Dedifferentiated amniotic fluid mesenchymal stem cell (primary cell): ENCODE data around the gene VPS37C.

Experiments used
- DNase-seq: peaks from one replicate; pipeline ENCODE4 v3.0.0-alpha.2; 2016; ENCODE audit errors: extremely low spot score

The VPS37C gene

DNA sequence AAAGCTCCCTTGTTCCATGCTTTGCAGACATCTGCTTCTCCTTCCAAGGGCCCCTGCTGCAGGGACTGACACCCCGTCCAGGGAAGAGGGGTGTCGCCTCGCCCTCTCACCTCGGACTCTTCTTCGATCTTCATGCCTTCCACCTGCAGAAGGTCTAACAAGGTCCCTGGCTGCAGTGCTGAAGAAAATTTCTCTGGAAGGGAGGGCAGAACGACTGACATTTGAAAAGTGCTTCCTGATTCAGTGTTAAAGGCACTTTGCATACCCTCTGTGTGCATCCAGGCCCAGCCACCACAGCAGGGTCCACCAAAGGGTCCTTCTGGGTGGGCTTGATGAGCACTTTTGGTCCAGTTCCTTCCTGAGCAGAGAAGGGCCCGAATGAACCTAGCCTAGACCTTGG is 28.1 kb downstream of the VPS37C start:
- DNase-seq = no peak

DNA sequence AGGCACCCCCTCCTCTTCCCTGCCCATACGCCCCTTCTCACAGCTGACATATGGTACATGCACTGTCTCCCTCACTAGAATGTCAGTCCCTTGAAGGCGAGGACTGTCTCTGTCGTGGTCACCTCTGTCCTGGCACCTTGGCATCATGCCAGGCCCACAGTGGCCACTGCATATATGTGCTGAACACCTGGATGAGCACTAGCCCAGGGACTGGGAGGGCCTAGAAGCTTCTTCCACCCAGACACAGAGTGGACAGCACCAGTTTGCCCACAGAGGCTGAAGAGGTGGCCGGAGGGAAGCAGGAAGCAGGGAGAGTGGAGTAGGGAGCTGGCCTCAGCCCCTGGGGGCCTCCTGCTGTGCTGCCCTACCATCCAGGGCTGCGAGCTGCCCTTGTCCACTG is 28.6 kb downstream of the VPS37C start:
- DNase-seq = no peak

DNA sequence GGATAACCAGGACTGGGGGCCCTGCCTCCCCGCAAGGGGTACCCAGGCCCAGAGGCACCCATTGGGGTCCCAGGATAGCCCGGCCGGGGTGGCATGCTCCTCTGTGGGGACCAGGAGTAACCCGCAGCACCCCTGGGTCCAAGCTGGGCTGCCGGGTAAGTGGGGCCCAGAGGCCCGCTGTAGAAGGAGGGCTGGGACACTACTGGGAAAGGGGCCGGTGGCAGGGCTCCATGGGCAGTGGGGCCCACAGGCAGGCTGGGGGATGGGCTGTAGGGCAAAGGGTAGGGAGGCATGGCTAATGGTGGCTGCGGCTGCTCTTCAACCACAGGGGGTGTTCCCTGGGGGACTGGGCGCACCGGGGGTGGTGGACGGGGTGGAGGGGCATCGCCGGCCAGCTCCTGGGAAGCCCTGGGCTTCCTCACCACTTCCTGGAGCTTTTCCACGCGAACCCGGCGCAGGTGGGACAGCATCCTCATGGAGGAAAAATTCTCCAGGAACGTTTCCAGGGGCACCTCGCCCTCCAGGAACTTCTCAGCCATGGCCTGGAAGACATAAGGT is 29.1 kb downstream of the VPS37C start:
- no peak for DNase-seq

DNA sequence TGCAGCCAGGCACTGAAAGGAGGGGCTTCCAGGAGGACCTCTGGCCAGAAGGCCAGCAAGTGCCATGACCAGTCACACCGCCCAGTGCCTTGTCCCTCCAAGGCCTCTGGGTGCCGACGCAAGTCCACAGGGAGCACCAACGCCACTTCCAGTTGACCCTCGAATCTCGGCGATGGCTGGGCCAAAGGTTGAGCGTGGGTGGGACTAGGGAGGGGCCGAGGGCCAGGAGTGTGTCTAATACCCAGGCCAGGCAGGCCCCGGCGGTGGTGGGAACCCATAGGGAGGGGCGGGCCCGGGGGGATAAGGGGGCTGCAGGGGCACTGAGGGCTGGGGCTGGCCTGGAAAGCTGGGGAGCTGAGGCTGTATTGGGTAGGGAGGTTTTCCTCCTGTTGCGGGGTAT is 29.6 kb downstream of the VPS37C start:
- DNase-seq = no peak

DNA sequence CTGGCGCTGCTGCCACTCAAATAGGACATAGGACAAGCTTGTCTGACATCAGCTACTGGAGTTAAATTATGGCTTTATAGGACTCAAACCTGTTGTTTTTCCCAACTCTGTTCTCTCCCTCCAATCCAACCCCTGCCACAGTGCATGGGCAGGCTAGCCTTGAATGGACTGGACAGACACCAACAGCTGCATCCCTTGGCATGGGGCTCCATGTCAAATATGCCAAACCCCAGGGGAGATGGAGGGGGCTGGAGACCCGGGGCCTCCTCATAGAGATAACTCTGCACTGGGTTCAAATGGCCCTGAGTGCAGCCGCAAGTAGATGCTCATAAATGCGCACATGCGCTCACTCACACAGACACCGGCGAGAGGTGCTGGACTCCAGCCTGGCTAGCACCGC is 30.0 kb downstream of the VPS37C start:
- DNase-seq = no peak

DNA sequence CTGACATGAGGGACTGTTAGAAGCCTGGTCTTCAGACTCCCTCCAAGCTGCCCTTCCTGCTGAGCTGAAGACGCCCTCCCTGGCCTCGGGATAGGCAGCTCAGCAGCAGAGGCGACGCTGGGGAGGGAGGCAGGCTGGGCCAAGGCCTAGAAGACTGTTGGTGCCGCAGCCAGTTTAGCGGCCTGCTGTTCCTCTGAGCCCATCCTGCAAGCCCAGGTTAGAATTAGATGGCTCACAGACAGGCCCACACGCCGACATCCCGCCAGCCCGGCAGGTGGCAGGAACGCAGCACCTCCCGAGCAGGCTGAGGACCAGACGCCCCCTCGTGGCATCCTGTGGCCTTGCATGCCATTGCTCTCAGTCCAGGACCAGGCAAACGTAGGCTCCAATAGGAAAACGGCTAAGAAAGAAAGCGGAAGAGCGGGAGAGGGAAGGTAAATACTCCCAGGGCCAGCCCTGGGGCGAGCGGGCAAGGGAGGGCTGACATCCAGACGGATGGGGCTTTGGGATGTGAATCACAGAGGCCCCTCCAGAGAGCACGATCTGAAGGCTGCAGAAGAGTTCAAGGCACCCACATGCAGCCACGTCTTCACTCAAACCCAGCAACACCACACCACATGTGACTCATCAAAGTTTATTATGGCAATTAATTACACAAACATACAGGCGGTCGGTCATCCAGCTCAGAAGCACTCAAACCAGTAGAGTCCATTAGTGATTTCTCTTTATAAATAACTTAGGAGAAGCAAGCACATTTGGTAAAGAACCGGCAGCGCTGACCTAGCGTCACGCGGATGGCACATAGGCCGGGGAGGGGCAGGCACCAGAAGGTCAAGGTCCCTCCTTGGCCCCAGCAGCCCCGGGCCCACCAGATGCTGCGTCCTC is 31.3 kb downstream of the VPS37C start:
- peak; percentile 72 for DNase-seq

DNA sequence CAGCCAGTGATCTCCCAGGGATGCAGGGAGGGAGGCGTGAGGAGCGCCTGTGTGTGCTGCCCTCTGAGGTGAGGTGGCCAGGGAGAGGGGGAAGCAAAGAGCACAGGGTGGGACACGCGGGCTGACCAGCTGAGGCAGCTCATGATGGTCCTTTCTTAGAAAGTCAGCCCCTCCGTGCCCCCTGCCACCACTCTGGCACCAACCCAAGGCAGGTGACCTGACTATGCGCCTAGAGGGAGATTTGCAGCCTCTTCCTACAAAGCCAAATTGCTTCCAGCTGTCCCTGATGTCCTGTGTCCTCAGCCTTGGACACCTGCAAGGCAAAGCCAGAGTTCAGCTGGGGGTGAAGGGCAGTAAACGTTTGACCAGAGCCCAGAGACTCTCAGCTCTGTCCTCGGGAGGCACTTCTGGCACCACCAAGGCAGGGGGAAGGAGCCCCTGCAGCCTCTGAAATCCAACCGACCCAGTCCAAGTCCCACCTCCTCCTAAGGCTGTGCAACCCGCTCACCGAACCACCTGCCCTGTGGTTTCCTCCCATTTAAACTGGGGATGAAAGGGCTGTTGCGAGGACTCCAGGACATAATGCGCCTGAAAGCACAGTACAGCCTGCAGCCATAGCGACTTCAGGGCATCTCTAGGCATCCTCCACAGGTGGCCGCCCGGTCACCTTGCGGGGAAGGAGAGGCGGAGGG is 32.1 kb downstream of the VPS37C start:
- no peak for DNase-seq

DNA sequence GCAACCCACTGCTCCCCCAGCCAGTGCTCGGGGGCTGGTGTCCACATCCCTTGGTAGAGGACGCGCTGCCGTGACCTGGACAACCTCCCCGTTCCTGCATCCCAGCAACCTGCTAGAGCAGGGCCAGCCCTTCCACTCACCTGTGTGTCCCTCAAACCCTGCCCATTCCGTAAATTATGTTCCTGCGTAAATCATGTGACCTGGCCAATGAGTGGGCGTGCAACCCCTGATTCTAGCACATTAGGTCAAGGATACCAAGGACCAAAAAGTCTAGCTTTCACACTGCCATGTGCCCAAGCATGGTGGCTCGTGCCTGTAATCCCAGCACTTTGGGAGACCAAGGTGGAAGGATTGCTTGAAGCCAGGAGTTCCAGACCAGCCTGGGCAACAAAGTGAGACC is 33.2 kb downstream of the VPS37C start:
- DNase-seq = no peak

DNA sequence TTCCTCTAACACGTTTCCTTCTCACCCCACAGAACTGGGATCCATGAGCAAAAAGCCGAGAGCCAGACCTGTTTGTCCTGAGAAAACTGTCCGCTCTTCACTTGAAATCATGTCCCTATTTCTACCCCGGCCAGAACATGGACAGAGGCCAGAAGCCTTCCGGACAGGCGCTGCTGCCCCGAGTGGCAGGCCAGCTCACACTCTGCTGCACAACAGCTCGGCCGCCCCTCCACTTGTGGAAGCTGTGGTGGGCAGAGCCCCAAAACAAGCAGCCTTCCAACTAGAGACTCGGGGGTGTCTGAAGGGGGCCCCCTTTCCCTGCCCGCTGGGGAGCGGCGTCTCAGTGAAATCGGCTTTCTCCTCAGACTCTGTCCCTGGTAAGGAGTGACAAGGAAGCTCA is 35.0 kb downstream of the VPS37C start:
- DNase-seq = no peak

DNA sequence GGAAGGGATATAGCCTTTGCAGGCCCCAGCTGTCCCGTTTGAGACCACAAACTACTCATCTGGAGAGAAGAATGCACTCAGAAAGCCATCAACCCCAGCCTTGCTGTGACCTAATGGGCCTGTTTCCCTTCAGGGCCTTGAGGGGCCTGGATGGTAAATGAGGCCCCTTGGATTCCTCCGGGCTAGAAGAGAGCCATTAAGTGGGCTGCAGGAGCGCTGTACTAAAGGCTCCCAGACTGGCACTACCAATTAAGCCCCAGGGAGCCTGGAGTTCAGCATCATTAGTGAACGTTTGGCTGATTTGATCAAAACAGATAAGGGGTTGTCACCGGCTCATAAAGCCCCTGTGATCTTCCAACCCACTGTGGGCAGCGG is 35.9 kb downstream of the VPS37C start:
- no peak for DNase-seq

DNA sequence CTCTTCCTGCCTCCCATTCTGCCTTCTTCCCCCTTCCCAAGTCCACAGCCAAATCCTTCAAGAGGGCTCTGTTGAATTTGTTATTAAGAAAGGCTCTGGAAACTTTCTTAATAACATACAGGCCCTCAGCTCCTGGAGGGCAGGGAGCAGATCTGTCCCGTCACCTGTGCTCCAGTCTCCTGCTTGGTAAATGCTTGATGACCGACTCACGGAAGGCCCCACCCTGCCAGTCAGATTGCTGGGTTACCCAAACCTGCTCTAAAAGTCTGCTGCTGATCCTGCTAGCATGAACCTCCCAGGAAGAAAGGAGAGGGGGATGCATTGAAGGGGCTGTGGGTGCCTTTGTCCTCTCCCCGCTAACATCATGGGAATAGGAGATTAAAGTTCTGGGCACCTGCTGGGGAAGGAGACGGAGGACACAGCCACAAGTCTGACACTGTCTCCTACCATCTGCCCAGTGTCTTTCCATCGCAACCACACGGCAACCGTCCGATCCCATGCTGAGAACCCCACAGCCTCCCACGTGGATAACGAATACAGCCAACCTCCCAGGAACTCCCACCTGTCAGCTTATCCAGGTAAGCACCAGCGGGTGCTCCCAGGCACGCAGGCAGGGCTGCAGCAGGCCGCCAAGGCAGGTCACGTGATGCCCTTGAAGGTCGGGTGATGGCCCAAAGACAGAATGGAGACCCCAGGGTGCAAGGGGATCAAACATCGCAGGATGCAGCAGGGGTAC is 36.5 kb downstream of the VPS37C start:
- DNase-seq = no peak

DNA sequence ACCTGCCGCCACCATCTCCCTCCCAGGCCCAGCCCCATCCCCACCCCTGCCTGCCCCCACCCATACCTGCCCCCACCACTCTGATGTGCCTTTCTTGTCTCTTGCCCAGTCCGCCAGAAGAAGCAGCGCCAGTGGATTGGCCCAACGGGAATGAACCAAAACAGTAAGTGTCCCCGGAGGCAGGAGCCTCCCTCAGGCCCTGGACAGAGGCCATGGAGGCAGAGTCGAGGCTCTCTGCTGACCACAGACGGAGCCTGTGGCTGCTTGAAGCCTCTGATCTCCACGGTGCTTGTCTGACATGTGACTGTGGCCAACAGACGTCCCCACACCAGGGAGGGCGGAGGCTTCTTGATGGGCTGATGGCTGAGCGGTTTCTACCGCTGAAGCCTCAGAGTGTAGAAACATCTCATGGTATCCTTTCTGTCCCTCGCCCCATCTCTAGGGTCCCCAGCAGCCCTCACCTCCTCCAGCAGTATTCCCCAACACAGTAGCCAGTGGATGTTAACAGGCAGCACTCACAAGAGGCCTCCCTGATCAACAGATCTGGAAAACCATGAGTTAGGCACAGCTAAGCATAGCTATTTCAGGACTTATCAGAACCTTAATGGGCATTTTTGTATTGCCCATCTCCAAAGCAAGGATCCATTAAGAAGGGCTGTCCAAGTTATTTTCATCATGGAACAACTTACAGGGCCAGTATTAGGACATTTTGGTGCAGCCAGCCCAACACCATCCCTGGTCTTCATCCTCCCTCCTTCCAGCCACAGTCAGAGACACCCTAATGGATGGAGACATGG is 37.3 kb downstream of the VPS37C start:
- DNase-seq = no peak

DNA sequence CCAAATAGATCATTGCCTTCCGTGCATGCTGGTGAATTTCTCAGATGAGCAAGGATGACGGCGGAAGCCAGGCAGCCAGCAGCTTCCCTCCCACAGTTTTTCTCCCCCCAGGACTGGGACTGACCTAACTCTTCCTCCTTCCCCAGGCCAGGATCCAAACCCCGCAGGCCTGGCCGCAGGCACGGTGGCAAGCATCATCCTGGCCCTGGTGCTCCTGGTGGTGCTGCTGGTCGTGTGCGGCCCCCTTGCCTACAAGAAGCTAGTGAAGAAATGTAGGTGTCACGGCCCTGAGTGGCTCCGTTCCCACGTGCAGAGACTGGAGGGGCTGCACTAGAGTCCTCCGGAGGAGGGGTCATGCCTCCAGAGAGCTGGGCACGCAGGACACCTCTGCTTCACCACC is 38.5 kb downstream of the VPS37C start:
- no peak for DNase-seq

DNA sequence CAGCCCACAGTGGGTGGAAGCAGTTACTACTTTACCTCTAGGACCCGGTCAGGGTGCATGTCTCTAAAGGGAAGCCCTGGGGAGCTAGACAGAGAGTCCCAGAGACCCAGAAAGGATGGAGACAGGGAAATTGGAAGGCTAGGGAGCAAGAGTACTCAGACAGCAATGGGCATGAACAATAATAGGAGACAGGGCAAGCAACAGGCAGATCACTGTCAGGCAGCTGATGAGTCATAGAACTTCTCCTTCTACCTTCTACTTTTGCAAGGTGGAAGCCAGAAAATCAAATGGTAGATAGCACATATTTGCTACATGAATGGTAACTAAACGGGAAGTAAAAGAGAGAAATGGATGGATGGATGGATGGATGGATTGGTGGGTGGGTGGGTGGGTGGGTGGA is 39.3 kb downstream of the VPS37C start:
- no peak for DNase-seq

DNA sequence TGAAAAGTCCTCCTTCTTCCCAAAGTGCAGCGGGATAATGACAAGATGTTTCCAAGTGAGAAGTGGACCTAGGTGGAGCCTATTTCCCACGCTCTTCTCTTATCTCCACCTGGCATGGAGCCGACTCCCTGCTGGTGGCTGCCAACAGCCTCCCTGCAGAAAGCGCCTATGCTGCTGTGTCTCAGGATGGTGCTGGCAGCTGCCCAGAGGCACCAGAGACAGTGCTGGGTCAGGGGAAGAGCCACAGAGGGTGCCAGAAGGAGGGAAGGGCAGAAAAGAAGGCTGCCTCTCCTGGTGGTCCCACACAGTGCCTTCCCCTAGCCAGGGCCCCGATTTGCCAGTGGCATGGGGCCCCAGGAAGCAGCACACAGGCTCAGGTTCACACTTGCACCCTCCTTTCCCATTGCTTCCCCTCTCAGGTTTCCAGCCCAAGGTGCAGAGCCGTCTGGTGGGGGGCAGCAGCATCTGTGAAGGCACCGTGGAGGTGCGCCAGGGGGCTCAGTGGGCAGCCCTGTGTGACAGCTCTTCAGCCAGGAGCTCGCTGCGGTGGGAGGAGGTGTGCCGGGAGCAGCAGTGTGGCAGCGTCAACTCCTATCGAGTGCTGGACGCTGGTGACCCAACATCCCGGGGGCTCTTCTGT is 39.9 kb downstream of the VPS37C start:
- no peak for DNase-seq

DNA sequence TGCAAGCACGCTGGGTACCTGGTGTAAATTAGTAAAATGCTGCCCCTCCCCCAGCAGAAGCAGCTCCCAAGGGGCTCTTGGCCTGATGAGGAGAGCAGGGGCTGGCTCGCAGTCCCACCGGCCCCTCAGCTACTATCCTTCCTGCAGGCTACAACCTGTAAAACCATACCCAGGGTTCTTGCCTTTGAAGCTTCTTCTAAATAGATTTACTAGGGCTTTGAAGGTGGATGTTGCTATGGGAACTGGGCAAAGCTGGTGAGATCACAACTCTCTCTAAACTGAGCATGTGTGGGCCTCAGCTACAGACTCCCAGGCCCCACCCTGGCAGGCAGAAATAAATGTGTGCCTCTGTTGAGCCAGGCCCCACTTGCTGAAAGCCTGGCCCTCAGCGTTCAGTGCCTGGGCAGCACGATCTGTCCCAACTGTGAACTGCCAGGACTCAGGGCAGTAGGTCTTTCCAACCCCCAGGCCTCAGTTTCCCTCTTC is 40.5 kb downstream of the VPS37C start:
- DNase-seq = no peak

DNA sequence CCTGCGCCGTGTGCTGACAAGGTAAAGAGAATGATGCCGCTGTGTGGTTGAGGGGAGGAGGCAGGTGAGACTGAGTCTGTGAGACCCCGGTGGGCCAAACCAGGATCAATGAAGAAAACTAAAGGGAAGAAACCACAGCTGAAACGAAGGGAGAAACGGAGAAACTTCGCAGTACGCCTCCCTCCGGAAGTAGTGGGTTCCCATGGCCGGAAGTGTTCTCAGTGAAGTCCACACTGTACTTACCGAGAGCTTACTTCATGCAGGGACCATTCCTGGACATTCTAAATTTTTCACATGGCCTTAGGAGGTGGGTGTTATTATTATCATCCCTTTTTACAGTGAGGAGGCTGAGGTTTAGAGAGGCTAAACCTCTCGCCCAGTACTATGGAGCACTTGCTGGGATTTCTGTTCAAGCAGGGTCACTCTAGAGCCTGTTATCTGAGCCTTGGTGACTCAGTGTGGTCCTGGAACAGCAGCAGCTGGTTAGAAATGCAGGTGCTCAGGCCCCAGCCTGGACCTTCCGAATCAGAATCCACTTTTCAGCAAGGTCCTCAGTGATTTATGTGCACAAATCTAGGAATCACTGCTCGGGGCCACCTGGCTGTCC is 41.0 kb downstream of the VPS37C start:
- DNase-seq = no peak

DNA sequence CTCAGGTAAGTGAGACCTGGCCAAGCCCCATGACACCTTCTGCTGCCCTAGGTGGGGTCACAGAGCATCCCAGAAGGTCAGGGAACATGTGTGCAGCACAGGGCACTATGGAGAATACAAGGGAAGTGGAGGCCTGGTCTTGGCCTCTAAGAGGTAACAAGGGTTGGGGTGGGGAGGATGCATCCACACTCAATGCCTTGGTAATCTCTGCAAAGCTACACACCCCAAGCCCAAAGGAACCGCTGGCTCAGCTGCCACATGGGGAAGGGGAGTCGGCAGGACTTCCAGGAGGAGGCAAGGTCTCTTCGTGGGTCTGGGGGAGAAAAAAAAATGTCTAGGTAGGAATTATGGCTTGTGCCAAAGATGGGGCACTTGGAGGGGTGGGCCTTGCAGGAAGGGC is 41.7 kb downstream of the VPS37C start:
- DNase-seq = no peak

DNA sequence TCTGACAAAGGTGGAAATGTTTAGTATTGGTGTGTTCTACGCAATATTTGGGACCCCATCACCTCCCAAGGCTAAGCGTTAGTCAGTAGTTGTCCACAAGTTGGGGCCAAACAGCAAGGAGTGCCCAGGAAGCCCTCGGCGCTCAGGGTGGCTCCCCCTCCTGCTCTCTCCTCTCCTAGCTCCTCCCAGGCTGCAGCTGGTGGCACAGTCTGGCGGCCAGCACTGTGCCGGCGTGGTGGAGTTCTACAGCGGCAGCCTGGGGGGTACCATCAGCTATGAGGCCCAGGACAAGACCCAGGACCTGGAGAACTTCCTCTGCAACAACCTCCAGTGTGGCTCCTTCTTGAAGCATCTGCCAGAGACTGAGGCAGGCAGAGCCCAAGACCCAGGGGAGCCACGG is 42.2 kb downstream of the VPS37C start:
- DNase-seq = no peak

DNA sequence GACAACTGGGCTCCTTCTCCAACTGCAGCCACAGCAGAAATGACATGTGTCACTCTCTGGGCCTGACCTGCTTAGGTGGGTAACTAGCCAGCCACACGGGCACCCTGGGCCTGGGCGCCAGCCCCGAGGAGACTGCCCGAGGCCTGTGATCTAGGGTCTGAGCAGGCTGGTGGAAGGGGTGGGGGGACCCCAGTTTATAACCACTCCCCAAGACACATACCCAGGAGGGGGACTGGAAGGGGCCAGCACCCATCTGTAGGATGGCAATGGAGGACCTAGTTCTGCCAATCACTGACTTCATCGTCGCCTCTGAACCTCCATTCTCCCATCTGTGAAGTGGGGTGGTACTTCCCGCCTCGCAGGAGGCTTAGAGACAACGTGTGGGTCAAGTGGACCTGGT is 42.8 kb downstream of the VPS37C start:
- no peak for DNase-seq

DNA sequence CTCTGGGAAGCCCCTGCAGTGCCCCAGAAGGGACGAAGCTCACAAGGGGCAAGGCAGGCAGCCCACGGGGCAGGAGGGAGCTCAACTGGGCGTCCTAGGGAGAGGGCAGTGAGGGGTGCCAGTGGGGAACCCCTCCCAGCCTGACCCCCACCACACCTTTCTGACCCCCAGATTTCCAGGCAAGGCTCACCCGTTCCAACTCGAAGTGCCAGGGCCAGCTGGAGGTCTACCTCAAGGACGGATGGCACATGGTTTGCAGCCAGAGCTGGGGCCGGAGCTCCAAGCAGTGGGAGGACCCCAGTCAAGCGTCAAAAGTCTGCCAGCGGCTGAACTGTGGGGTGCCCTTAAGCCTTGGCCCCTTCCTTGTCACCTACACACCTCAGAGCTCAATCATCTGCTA is 43.2 kb downstream of the VPS37C start:
- no peak for DNase-seq
